ENCODE data around the gene ITGAL. TPM values are rescaled to one million over a fixed set of nuclear protein-coding genes. Genes with fewer than 3 reads are reported as not detected.
"Not testable (repeated sequence)": the region's sequence is repeated elsewhere in the genome, so short reads cannot be mapped to it uniquely, and the experiment has no call there.

Gene ITGAL
- polyA plus RNA-seq, 1 donor: 3.8 TPM

GRCh38 chr16:30444231-30445148 is 28.1 kb upstream of the ITGAL start:
- no CpG with 5 or more reads among the region's 29 CpGs for WGBS (ENCODE audit: insufficient coverage, low lambda C conversion rate)
- Histone ChIP-seq H3K4me3 (ENCODE audit: low read length) (peak overlapping the region; percentile 82), H3K27me3 (ENCODE audit: control insufficient read depth, insufficient read depth, low read length) (no peaks in the 10 kb centered on the region), H3K36me3 (ENCODE audit: control insufficient read depth, insufficient read depth, low read length) (peaks cover 12% of the 10 kb centered on the region), H3K27ac (ENCODE audit: low read length) (peak overlapping the region; percentile 98), H3K9me3 (ENCODE audit: control insufficient read depth, low read depth, low read length) (peaks cover 40% of the 10 kb centered on the region), H3K4me1 (ENCODE audit: control insufficient read depth, insufficient read depth, low read length) (peaks cover 39% of the 10 kb centered on the region)
- no peak for DNase-seq

GRCh38 chr16:30445149-30445407 is 27.5 kb upstream of the ITGAL start:
- Histone ChIP-seq H3K4me1 (ENCODE audit: control insufficient read depth, insufficient read depth, low read length) (peaks cover 39% of the 10 kb centered on the region), H3K27me3 (ENCODE audit: control insufficient read depth, insufficient read depth, low read length) (no peaks in the 10 kb centered on the region), H3K4me3 (ENCODE audit: low read length) (peak overlapping the region; percentile 82), H3K36me3 (ENCODE audit: control insufficient read depth, insufficient read depth, low read length) (peaks cover 12% of the 10 kb centered on the region), H3K27ac (ENCODE audit: low read length) (peak overlapping the region; percentile 98), H3K9me3 (ENCODE audit: control insufficient read depth, low read depth, low read length) (peaks cover 40% of the 10 kb centered on the region)
- WGBS (ENCODE audit: insufficient coverage, low lambda C conversion rate): no CpG with 5 or more reads among the region's 11 CpGs
- DNase-seq: no peak

- no peaks in the 10 kb centered on the region for H3K27me3 ChIP-seq (ENCODE audit: control insufficient read depth, insufficient read depth, low read length)
- WGBS (ENCODE audit: insufficient coverage, low lambda C conversion rate): no CpG with 5 or more reads among the region's 59 CpGs
- peaks cover 40% of the 10 kb centered on the region for H3K9me3 ChIP-seq (ENCODE audit: control insufficient read depth, low read depth, low read length)
- peak within 1 kb of the TSS; percentile 98 for H3K27ac ChIP-seq (ENCODE audit: low read length)
- peak within 1 kb of the TSS; percentile 82 for H3K4me3 ChIP-seq (ENCODE audit: low read length)
- peaks cover 41% of the 10 kb centered on the region for H3K4me1 ChIP-seq (ENCODE audit: control insufficient read depth, insufficient read depth, low read length)
- peak; percentile 95 to 99 for DNase-seq
- H3K36me3 ChIP-seq (ENCODE audit: control insufficient read depth, insufficient read depth, low read length): peaks cover 12% of the 10 kb centered on the region
These were observed 26.9 kb upstream of the ITGAL start, which contains the start of gene SEPHS2 for GRCh38 chr16:30445408-30446202. SEPHS2 (minus strand) TSS chr16:30445874; CDS start chr16:30445727, 147 bp downstream.

DNA sequence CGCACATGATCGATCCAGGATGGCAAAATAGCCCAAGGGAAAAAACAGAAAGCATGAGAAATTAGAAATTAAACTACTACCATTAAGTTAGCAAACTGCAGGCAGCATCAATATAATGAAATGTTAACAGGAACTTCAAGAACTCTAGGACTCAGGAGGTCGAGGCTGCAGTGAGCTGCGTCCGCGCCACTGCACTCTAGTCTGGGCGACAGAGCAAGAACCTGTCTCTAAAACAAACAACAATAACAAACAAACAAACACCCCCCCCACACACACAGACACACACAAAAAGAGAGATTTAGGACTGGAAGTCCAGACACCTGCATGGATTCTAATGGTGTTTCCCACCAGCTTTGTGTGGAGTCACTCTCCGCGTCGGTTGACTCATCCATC is 26.3 kb upstream of the ITGAL start:
- H3K27me3 ChIP-seq (ENCODE audit: control insufficient read depth, insufficient read depth, low read length): no peaks in the 10 kb centered on the region
- H3K4me1 ChIP-seq (ENCODE audit: control insufficient read depth, insufficient read depth, low read length): peaks cover 47% of the 10 kb centered on the region
- no peak for DNase-seq
- H3K9me3 ChIP-seq (ENCODE audit: control insufficient read depth, low read depth, low read length): peaks cover 40% of the 10 kb centered on the region
- peak overlapping the region; percentile 82 for H3K4me3 ChIP-seq (ENCODE audit: low read length)
- peak overlapping the region; percentile 98 for H3K27ac ChIP-seq (ENCODE audit: low read length)
- 20% methylated on average over 2 of the region's 10 CpGs for WGBS (ENCODE audit: insufficient coverage, low lambda C conversion rate)
- peaks cover 12% of the 10 kb centered on the region for H3K36me3 ChIP-seq (ENCODE audit: control insufficient read depth, insufficient read depth, low read length)

GRCh38 chr16:30447512-30448226 is 24.9 kb upstream of the ITGAL start:
- Histone ChIP-seq H3K4me1 (ENCODE audit: control insufficient read depth, insufficient read depth, low read length) (peaks cover 49% of the 10 kb centered on the region), H3K4me3 (ENCODE audit: low read length) (no peak overlapping the region), H3K9me3 (ENCODE audit: control insufficient read depth, low read depth, low read length) (peaks cover 34% of the 10 kb centered on the region), H3K27ac (ENCODE audit: low read length) (peak overlapping the region; percentile 98), H3K36me3 (ENCODE audit: control insufficient read depth, insufficient read depth, low read length) (peaks cover 12% of the 10 kb centered on the region), H3K27me3 (ENCODE audit: control insufficient read depth, insufficient read depth, low read length) (no peaks in the 10 kb centered on the region)
- peak; percentile 76 to 94 for DNase-seq
- no CpG with 5 or more reads among the region's 12 CpGs for WGBS (ENCODE audit: insufficient coverage, low lambda C conversion rate)

- 100% methylated on average over 1 of the region's 3 CpGs for WGBS (ENCODE audit: insufficient coverage, low lambda C conversion rate)
- Histone ChIP-seq H3K9me3 (ENCODE audit: control insufficient read depth, low read depth, low read length) (peaks cover 22% of the 10 kb centered on the region), H3K27ac (ENCODE audit: low read length) (no peak overlapping the region)
These were observed 23.5 kb upstream of the ITGAL start for GRCh38 chr16:30449116-30449435.

GRCh38 chr16:30452709-30453580 is 19.6 kb upstream of the ITGAL start:
- not testable (repeated sequence) for H3K9me3 ChIP-seq (ENCODE audit: control insufficient read depth, low read depth, low read length); H3K4me3 ChIP-seq (ENCODE audit: low read length); H3K36me3 ChIP-seq (ENCODE audit: control insufficient read depth, insufficient read depth, low read length); H3K27me3 ChIP-seq (ENCODE audit: control insufficient read depth, insufficient read depth, low read length)
- H3K27ac ChIP-seq (ENCODE audit: low read length): peak overlapping the region; percentile 51
- H3K4me1 ChIP-seq (ENCODE audit: control insufficient read depth, insufficient read depth, low read length): peaks cover 45% of the 10 kb centered on the region
- no CpG with 5 or more reads among the region's 20 CpGs for WGBS (ENCODE audit: insufficient coverage, low lambda C conversion rate)
- DNase-seq: peak in 1 of 2 donors; percentile 15

More at GRCh38 chr16:30449116-30449435, 23.5 kb upstream of the ITGAL start:
- Histone ChIP-seq H3K4me1 (ENCODE audit: control insufficient read depth, insufficient read depth, low read length) (peaks cover 60% of the 10 kb centered on the region), H3K4me3 (ENCODE audit: low read length) (no peak overlapping the region), H3K27me3 (ENCODE audit: control insufficient read depth, insufficient read depth, low read length) (no peaks in the 10 kb centered on the region), H3K36me3 (ENCODE audit: control insufficient read depth, insufficient read depth, low read length) (peaks cover 5% of the 10 kb centered on the region)
- DNase-seq: no peak

GRCh38 chr16:30456302-30456701 is 16.2 kb upstream of the ITGAL start:
- Histone ChIP-seq H3K27ac (ENCODE audit: low read length) (no peak overlapping the region), H3K36me3 (ENCODE audit: control insufficient read depth, insufficient read depth, low read length) (no peaks in the 10 kb centered on the region), H3K27me3 (ENCODE audit: control insufficient read depth, insufficient read depth, low read length) (no peaks in the 10 kb centered on the region), H3K9me3 (ENCODE audit: control insufficient read depth, low read depth, low read length) (no peaks in the 10 kb centered on the region), H3K4me1 (ENCODE audit: control insufficient read depth, insufficient read depth, low read length) (peaks cover 31% of the 10 kb centered on the region), H3K4me3 (ENCODE audit: low read length) (no peak overlapping the region)
- DNase-seq: no peak
- whole genome bisulfite sequencing (ENCODE audit: insufficient coverage, low lambda C conversion rate): no CpG with 5 or more reads among the region's 1 CpG

DNA sequence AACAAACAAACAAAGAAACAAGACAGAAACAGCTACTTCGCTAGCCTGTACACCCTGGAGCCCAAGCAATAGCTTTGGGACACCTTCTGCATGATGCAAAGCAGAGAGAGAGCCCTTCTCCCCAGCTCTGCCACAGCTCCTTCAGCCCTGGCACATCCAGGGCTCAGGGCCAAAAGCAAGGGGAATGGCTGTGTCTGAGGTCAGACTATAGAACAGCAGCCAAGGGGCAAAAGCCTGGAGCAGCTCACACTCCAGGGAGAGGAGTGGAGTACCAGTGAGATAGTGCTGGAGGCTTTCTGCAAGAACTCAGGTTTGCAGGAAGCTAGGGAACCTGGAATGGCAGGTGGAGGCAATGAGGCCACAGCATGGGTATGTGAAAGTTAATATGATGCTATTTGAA is 15.3 kb upstream of the ITGAL start:
- no peak for DNase-seq
- Histone ChIP-seq H3K4me1 (ENCODE audit: control insufficient read depth, insufficient read depth, low read length) (peaks cover 31% of the 10 kb centered on the region), H3K36me3 (ENCODE audit: control insufficient read depth, insufficient read depth, low read length) (no peaks in the 10 kb centered on the region), H3K27me3 (ENCODE audit: control insufficient read depth, insufficient read depth, low read length) (no peaks in the 10 kb centered on the region), H3K4me3 (ENCODE audit: low read length) (no peak overlapping the region), H3K9me3 (ENCODE audit: control insufficient read depth, low read depth, low read length) (no peaks in the 10 kb centered on the region), H3K27ac (ENCODE audit: low read length) (no peak overlapping the region)
- WGBS (ENCODE audit: insufficient coverage, low lambda C conversion rate): no CpG with 5 or more reads among the region's 1 CpG

All from large intestine (tissue), 3 donors.